GM13977 (cell line): ENCODE measurements around the gene TFDP1.

Experiments
- DNase-seq: peaks from one replicate; pipeline ENCODE4 v3.0.0; 2012; ENCODE audit warnings: low spot score
- in situ Hi-C: fragments of 300-500 bp; cut with MboI; formaldehyde crosslinking; loops from one replicate; pipeline ENCODE4 v1.12.0; 2022; ENCODE audit warnings: low sequenced_read_pairs, low pct_unique_long_range_greater_than_20kb, mixed read lengths, inconsistent platforms; ENCODE audit not compliant: unreplicated experiment
- TF ChIP-seq, protein P1 (sequence below): IDR thresholded peaks from 2 replicates; pipeline ENCODE4 v1.5.1; 2012; ENCODE audit warnings: mild to moderate bottlenecking, control low read depth; ENCODE audit not compliant: insufficient read depth; ENCODE audit errors: extremely low read depth, missing control alignments

Gene TFDP1

GRCh38 chr13:113631341-113632095 lies 47.0 kb downstream of the TFDP1 start:
- TF ChIP-seq, protein P1, sequence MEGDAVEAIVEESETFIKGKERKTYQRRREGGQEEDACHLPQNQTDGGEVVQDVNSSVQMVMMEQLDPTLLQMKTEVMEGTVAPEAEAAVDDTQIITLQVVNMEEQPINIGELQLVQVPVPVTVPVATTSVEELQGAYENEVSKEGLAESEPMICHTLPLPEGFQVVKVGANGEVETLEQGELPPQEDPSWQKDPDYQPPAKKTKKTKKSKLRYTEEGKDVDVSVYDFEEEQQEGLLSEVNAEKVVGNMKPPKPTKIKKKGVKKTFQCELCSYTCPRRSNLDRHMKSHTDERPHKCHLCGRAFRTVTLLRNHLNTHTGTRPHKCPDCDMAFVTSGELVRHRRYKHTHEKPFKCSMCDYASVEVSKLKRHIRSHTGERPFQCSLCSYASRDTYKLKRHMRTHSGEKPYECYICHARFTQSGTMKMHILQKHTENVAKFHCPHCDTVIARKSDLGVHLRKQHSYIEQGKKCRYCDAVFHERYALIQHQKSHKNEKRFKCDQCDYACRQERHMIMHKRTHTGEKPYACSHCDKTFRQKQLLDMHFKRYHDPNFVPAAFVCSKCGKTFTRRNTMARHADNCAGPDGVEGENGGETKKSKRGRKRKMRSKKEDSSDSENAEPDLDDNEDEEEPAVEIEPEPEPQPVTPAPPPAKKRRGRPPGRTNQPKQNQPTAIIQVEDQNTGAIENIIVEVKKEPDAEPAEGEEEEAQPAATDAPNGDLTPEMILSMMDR: no peak
- in situ Hi-C loops: no loop called here
- no peak for DNase-seq

- in situ Hi-C loops: no loop called here
- TF ChIP-seq, protein P1: no peak
- no peak for DNase-seq
These were observed 48.3 kb downstream of the TFDP1 start for GRCh38 chr13:113632706-113633484.

GRCh38 chr13:113633485-113633873 lies 48.9 kb downstream of the TFDP1 start:
- in situ Hi-C loops: no loop called here
- TF ChIP-seq, protein P1: no peak
- DNase-seq: no peak

DNA sequence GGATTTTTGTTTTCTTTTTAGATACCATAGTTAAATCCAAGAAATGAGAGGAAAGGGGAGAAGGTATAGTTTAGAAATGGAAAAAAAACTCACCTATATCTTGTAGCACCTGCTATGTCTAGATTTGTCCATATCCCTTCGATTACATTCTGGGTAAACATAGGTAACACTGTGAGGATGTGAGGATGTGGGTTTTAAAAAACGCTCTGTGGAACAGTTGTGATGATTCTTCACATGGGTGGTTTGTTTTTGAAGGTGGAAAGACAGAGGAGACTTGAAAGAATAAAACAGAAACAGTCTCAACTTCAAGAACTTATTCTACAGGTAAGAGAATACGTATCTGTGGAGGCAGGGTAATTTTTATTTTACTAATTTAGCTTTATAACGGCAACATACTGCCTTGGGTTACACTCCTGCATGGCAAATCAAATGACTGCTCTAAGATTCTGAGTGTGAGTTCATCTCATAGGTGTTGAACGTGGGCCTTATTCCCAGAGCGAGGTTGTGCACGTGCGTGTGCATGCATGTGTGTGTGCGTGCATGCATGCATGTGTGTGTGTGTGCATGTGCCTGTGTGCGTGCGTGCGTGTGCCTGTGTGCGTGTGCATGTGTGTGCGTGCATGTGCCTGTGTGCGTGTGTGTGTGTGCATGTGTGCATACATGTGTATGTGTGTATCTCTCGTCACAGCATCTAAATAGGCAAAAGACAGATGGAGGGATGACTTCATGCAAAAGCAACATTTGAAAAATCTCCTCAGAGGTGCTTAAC lies 49.9 kb downstream of the TFDP1 start:
- DNase-seq: no peak
- TF ChIP-seq, protein P1: no peak
- in situ Hi-C loops: no loop called here

DNA sequence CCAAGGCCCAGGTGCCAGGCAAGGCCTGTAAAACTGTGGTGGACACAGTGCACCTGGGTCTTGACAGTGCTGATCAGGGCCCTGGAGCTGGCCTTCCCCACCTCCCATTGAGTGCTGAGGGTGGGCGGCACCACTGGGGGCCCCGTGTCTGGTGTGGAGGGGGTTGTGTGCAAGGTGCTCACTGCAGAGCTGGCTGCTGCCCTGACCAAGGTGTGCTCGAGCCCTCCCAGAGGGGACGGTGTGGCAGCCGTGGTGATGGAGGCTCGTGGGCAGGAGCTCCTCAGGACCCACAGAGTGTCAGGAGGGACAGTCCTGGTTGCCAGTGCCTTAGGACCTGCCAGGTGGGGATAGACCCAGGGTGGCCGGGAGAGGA lies 50.5 kb downstream of the TFDP1 start:
- in situ Hi-C loops: no loop called here
- DNase-seq: no peak
- TF ChIP-seq, protein P1: no peak

DNA sequence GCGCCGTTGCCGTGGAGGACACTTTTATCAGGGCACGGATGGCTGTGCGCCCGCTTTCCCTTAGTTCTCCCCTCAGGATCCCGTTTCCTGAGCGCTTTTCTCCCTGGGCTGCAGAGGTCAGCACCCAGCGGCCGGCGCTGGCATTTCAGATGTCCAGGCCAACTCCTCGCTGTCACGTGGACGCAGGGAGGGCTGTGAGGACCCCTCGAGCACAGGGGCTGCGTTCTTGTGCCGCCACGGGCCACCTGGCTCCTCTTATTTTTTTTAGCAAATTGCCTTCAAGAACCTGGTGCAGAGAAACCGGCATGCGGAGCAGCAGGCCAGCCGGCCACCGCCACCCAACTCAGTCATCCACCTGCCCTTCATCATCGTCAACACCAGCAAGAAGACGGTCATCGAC lies 51.2 kb downstream of the TFDP1 start:
- in situ Hi-C loops: no loop called here
- TF ChIP-seq, protein P1: no peak
- DNase-seq: no peak
